HepG2 (cell line): ENCODE measurements around the gene UTP3. TPM values are rescaled to one million over a fixed set of nuclear protein-coding genes. Genes with fewer than 3 reads are reported as not detected.
A peak's percentile ranks its signal among the peaks of the same experiment; 100 is the strongest.

ENCODE experiments used
- ATM ChIP-seq: fragments of 450-650 bp; IDR thresholded peaks from 2 replicates; pipeline ENCODE4 v1.7.1; 2017; ENCODE audit warnings: mild to moderate bottlenecking, borderline replicate concordance
- FIP1L1 ChIP-seq: fragments of 200-400 bp; formaldehyde crosslinking; IDR thresholded peaks from 2 replicates; pipeline ENCODE4 v1.6.1; 2018; ENCODE audit warnings: low read depth, mild to moderate bottlenecking, low read length, moderate library complexity, borderline replicate concordance; ENCODE audit not compliant: insufficient read depth
- KDM4B ChIP-seq: sonication (generic); formaldehyde crosslinking; IDR thresholded peaks from 2 replicates; pipeline ENCODE4 v1.4.0; 2020; ENCODE audit warnings: missing genetic modification reagents
- KLF12 ChIP-seq: sonication (generic); formaldehyde crosslinking; IDR thresholded peaks from 2 replicates; pipeline ENCODE4 v1.4.0; 2020; ENCODE audit warnings: missing genetic modification reagents, borderline replicate concordance
- MED1 ChIP-seq: sonication (generic); formaldehyde crosslinking; IDR thresholded peaks from 2 replicates; pipeline ENCODE4 v1.4.0; 2020; ENCODE audit warnings: missing genetic modification reagents
- MED8 ChIP-seq: sonication (generic); formaldehyde crosslinking; IDR thresholded peaks from 2 replicates; pipeline ENCODE4 v1.8.1; 2023; ENCODE audit warnings: mild to moderate bottlenecking, missing genetic modification reagents; ENCODE audit not compliant: insufficient replicate concordance
- NRL ChIP-seq: sonication (generic); formaldehyde crosslinking; IDR thresholded peaks from 2 replicates; pipeline ENCODE4 v1.5.0; 2020; ENCODE audit warnings: missing genetic modification reagents, mild to moderate bottlenecking, moderate library complexity, borderline replicate concordance
- RFX3 ChIP-seq: IDR thresholded peaks from 2 replicates; pipeline ENCODE4 v1.6.1; 2016; ENCODE audit warnings: missing biosample characterization, missing genetic modification reagents
- ZBTB8A ChIP-seq: sonication (generic); formaldehyde crosslinking; IDR thresholded peaks from 2 replicates; pipeline ENCODE4 v1.4.0; 2020; ENCODE audit warnings: mild to moderate bottlenecking, low read depth, missing genetic modification reagents, borderline replicate concordance
- ZFP36L1 ChIP-seq: sonication (generic); formaldehyde crosslinking; IDR thresholded peaks from 2 replicates; pipeline ENCODE4 v1.8.0; 2022; ENCODE audit warnings: mild to moderate bottlenecking, missing genetic modification reagents, moderate library complexity
- ZKSCAN8 ChIP-seq: IDR thresholded peaks from 2 replicates; pipeline ENCODE4 v1.6.1; 2016; ENCODE audit warnings: borderline replicate concordance, missing genetic modification reagents, missing compliant biosample characterization
- ZNF138 ChIP-seq: sonication (generic); formaldehyde crosslinking; IDR thresholded peaks from 2 replicates; pipeline ENCODE4 v1.5.0; 2020; ENCODE audit warnings: mild to moderate bottlenecking, low read depth, missing genetic modification reagents
- ZNF460 ChIP-seq: sonication (generic); formaldehyde crosslinking; IDR thresholded peaks from 2 replicates; pipeline ENCODE4 v1.5.1; 2020; ENCODE audit warnings: missing genetic modification reagents, mild to moderate bottlenecking, borderline replicate concordance
- ZNF614 ChIP-seq: IDR thresholded peaks from 2 replicates; pipeline ENCODE4 v1.6.1; 2018; ENCODE audit warnings: missing biosample characterization, missing genetic modification reagents, inconsistent platforms, borderline replicate concordance
- polyA plus RNA-seq, 8 experiments: library from polyadenylated mRNA; depleted of rRNA in 3 of 8; stranded (reverse) in 7 of 8; unstranded in 1 of 8; fragments of >200 nt; fragmentation: Illumina TruSeq in 4 of 8; extraction: Trizol in 4 of 8; gene quantifications; 2 replicates each; pipeline versions ENCODE4 v1.2.1 to v1.2.3, GENCODE V29; 2011 to 2016; ENCODE audit warnings: low read depth in 4 of 8, missing spikeins in 1 of 8, mixed read lengths in 1 of 8; ENCODE audit not compliant: insufficient read depth in 1 of 8
- total RNA-seq, 5 experiments: library from RNA; depleted of rRNA; stranded (reverse); fragments of >200 nt; fragmentation: Illumina TruSeq; extraction: Trizol; gene quantifications; 2 replicates each; pipeline ENCODE4 v1.2.3, GENCODE V29; 2016; ENCODE audit warnings: low read depth in 1 of 5
- TF ChIP-seq, protein P1 (sequence below): IDR thresholded peaks from 2 replicates; pipeline ENCODE4 v1.6.1; 2018; ENCODE audit warnings: missing genetic modification reagents
- TF ChIP-seq, protein P2 (sequence below): sonication (generic); formaldehyde crosslinking; IDR thresholded peaks from 2 replicates; pipeline ENCODE4 v1.4.0; 2020; ENCODE audit warnings: missing genetic modification reagents; ENCODE audit errors: not compliant biosample characterization
- TF ChIP-seq, protein P3 (sequence below): IDR thresholded peaks from 2 replicates; pipeline ENCODE4 v1.6.1; 2016; ENCODE audit warnings: missing compliant biosample characterization, missing genetic modification reagents, borderline replicate concordance
- TF ChIP-seq, protein P4 (sequence below): IDR thresholded peaks from 2 replicates; pipeline ENCODE4 v1.6.1; 2016; ENCODE audit warnings: low read depth, borderline replicate concordance
- TF ChIP-seq, protein P5 (sequence below): fragments of 450-650 bp; IDR thresholded peaks from 2 replicates; pipeline ENCODE4 v1.6.1; 2016
- TF ChIP-seq, protein P6 (sequence below): sonication (generic); formaldehyde crosslinking; IDR thresholded peaks from 2 replicates; pipeline ENCODE4 v1.5.1; 2020; ENCODE audit warnings: mild to moderate bottlenecking, missing genetic modification reagents

UTP3 gene
- total and polyA plus RNA-seq, 2 of the 13 experiments (the other 11 are each of a cell fraction or from before 2014, with no cell fraction given), result 6.9 to 19.5 TPM

DNA sequence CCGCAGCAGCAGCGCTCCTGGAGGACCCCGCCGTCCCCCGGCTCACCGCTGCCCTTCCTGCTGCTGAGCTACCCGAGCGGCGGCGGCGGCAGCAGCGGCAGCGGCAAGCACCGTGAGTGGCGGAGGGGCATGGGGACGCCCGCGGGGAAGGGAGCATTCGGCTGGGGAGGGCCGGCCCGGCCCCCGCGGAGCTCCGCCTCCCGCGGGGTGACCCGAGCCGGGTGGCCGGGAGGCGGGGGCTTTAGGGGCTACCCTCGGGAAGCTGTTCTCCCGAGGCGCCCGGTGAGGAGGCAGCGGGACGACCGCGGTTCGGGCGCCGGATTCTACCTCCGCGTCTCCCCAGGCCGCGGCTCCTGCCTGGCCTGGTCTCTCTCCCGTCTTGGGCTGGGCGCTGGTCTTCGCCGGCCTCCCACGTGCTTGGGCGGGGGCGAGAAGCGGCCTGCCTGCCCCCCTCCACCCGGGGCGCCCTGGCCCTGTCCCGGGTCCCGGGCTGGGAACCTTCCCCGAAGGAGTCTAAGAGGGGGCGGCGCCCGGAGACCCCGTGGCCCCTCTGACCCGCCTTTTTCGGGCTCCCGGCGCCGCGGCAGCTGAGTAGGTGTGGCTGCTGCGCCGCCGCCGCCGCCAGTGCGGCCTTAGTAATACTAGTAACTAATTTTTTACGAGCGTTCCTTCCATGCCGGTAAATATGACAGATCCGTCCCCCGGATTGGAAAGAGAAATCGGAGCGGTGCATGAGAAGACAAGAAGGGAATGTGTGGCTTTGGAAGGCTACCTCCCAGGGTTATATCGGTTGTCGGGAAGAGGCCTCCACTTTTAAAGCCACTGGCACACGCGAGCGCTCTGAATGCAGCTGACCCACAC lies 17.1 kb downstream of the UTP3 start (continued):
- TF ChIP-seq, protein P1, sequence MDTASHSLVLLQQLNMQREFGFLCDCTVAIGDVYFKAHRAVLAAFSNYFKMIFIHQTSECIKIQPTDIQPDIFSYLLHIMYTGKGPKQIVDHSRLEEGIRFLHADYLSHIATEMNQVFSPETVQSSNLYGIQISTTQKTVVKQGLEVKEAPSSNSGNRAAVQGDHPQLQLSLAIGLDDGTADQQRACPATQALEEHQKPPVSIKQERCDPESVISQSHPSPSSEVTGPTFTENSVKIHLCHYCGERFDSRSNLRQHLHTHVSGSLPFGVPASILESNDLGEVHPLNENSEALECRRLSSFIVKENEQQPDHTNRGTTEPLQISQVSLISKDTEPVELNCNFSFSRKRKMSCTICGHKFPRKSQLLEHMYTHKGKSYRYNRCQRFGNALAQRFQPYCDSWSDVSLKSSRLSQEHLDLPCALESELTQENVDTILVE (CRISPR knock-in tag), result peak; percentile 73; the same call in 1 of the 2 replicates
- no peak for TF ChIP-seq FIP1L1
- TF ChIP-seq, protein P2, sequence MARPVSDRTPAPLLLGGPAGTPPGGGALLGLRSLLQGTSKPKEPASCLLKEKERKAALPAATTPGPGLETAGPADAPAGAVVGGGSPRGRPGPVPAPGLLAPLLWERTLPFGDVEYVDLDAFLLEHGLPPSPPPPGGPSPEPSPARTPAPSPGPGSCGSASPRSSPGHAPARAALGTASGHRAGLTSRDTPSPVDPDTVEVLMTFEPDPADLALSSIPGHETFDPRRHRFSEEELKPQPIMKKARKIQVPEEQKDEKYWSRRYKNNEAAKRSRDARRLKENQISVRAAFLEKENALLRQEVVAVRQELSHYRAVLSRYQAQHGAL, result no peak
- no peak for TF ChIP-seq RFX3
- no peak for TF ChIP-seq ZKSCAN8 (CRISPR knock-in tag)
- TF ChIP-seq, protein P3, sequence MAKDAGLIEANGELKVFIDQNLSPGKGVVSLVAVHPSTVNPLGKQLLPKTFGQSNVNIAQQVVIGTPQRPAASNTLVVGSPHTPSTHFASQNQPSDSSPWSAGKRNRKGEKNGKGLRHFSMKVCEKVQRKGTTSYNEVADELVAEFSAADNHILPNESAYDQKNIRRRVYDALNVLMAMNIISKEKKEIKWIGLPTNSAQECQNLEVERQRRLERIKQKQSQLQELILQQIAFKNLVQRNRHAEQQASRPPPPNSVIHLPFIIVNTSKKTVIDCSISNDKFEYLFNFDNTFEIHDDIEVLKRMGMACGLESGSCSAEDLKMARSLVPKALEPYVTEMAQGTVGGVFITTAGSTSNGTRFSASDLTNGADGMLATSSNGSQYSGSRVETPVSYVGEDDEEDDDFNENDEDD (CRISPR knock-in tag), result peak; percentile 73
- TF ChIP-seq ZNF460, result no peak
- TF ChIP-seq KLF12 (CRISPR knock-in tag), result peak; percentile 90
- no peak for TF ChIP-seq ZFP36L1 (CRISPR knock-in tag)
- TF ChIP-seq KDM4B, result no peak
- TF ChIP-seq, protein P4, sequence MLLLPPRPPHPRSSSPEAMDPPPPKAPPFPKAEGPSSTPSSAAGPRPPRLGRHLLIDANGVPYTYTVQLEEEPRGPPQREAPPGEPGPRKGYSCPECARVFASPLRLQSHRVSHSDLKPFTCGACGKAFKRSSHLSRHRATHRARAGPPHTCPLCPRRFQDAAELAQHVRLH, result 0 out of 2 replicates have a peak, but pooled peaks have one; percentile 52
- TF ChIP-seq ZNF138, result no peak; the same call in 1 of the 2 replicates
- TF ChIP-seq ZBTB8A (CRISPR knock-in tag), result no peak
- TF ChIP-seq MED1, result peak; percentile 19; the same call in 1 of the 2 replicates
- peak; percentile 17; the same call in 1 of the 2 replicates for TF ChIP-seq ZNF614 (CRISPR knock-in tag)
- TF ChIP-seq, protein P5, sequence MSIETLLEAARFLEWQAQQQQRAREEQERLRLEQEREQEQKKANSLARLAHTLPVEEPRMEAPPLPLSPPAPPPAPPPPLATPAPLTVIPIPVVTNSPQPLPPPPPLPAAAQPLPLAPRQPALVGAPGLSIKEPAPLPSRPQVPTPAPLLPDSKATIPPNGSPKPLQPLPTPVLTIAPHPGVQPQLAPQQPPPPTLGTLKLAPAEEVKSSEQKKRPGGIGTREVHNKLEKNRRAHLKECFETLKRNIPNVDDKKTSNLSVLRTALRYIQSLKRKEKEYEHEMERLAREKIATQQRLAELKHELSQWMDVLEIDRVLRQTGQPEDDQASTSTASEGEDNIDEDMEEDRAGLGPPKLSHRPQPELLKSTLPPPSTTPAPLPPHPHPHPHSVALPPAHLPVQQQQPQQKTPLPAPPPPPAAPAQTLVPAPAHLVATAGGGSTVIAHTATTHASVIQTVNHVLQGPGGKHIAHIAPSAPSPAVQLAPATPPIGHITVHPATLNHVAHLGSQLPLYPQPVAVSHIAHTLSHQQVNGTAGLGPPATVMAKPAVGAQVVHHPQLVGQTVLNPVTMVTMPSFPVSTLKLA, result no peak
- TF ChIP-seq, protein P6, sequence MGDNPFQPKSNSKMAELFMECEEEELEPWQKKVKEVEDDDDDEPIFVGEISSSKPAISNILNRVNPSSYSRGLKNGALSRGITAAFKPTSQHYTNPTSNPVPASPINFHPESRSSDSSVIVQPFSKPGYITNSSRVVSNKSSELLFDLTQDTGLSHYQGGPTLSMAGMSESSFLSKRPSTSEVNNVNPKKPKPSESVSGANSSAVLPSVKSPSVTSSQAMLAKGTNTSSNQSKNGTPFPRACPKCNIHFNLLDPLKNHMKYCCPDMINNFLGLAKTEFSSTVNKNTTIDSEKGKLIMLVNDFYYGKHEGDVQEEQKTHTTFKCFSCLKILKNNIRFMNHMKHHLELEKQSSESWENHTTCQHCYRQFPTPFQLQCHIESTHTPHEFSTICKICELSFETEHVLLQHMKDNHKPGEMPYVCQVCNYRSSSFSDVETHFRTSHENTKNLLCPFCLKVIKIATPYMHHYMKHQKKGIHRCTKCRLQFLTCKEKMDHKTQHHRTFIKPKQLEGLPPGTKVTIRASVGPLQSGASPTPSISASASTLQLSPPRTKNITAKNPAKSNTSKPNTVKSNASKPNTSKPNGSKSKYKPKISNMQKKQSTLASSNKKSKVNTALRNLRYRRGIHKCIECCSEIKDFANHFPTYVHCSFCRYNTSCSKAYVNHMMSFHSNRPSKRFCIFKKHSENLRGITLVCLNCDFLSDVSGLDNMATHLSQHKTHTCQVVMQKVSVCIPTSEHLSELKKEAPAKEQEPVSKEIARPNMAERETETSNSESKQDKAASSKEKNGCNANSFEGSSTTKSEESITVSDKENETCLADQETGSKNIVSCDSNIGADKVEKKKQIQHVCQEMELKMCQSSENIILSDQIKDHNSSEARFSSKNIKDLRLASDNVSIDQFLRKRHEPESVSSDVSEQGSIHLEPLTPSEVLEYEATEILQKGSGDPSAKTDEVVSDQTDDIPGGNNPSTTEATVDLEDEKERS (CRISPR knock-in tag), result no peak
- no peak for TF ChIP-seq MED8 (CRISPR knock-in tag)
- TF ChIP-seq ATM, result no peak
- TF ChIP-seq NRL (CRISPR knock-in tag), result peak; percentile 74
